ENCODE data around the gene ST14. TPM values are rescaled to one million over a fixed set of nuclear protein-coding genes. Genes with fewer than 3 reads are reported as not detected.

Gene ST14
- total RNA-seq: 0.07 TPM in 1 of 2 replicates, not detected in the other

GRCh38 chr11:130159657-130160497, at the start of gene ST14:
TSS of gene ST14 (plus strand) at chr11:130159782. CDS start at chr11:130159980, 198 bp downstream.

Other genes starting within 250 kb of the ST14 start
- gene PRDM10, start 156.9 kb upstream of the ST14 start, total RNA-seq: 5.1 and 6.2 TPM in 2 replicates
- 709 and 888 TPM in 2 replicates for gene APLP2, start 89.9 kb upstream of the ST14 start, total RNA-seq
- gene ZBTB44, start 155.1 kb downstream of the ST14 start, total RNA-seq: 26.2 and 37.9 TPM in 2 replicates

Measured in smooth muscle cell of the pulmonary artery (primary cell).